ENCODE measurements around the gene MFSD2A. TPM values are rescaled to one million over a fixed set of nuclear protein-coding genes. Genes with fewer than 3 reads are reported as not detected.

The MFSD2A gene
- total RNA-seq, 1 donor from 2014 or later = 56.2 TPM

- Mint-ChIP-seq H3K4me1 (ENCODE audit: low read depth) (no peaks in the 10 kb centered on the region), H3K4me3 (no peak overlapping the region), H3K9me3 (no peaks in the 10 kb centered on the region), H3K27ac (no peak overlapping the region), H3K27me3 (ENCODE audit: insufficient read depth) (peaks cover 3% of the 10 kb centered on the region), H3K36me3 (ENCODE audit: low read depth) (no peaks in the 10 kb centered on the region)
- no peak for DNase-seq (ENCODE audit: low spot score)
- intact Hi-C loops (cut with micrococcal nuclease) = no loop called here
Observed at GRCh38 chr1:39926820-39927219, 28.1 kb upstream of the MFSD2A start.

- no peaks in the 10 kb centered on the region for H3K9me3 Mint-ChIP-seq
- intact Hi-C loops (cut with micrococcal nuclease) = no loop called here
- no peaks in the 10 kb centered on the region for H3K4me1 Mint-ChIP-seq (ENCODE audit: low read depth)
Observed at GRCh38 chr1:39927538-39927937, 27.4 kb upstream of the MFSD2A start.

GRCh38 chr1:39928809-39929587 lies 25.9 kb upstream of the MFSD2A start:
- peaks cover 2% of the 10 kb centered on the region for H3K27me3 Mint-ChIP-seq (ENCODE audit: insufficient read depth)
- no peaks in the 10 kb centered on the region for H3K36me3 Mint-ChIP-seq (ENCODE audit: low read depth)

More at GRCh38 chr1:39927538-39927937, 27.4 kb upstream of the MFSD2A start:
- no peak overlapping the region for H3K4me3 Mint-ChIP-seq
- DNase-seq (ENCODE audit: low spot score) = no peak
- H3K27me3 Mint-ChIP-seq (ENCODE audit: insufficient read depth) = peaks cover 3% of the 10 kb centered on the region
- no peak overlapping the region for H3K27ac Mint-ChIP-seq
- no peaks in the 10 kb centered on the region for H3K36me3 Mint-ChIP-seq (ENCODE audit: low read depth)

GRCh38 chr1:39933956-39934941 lies 20.7 kb upstream of the MFSD2A start:
- intact Hi-C loops (cut with micrococcal nuclease) = no loop called here
- Mint-ChIP-seq H3K27me3 (ENCODE audit: insufficient read depth) (peaks cover 3% of the 10 kb centered on the region), H3K27ac (no peak overlapping the region), H3K36me3 (ENCODE audit: low read depth) (no peaks in the 10 kb centered on the region), H3K9me3 (no peaks in the 10 kb centered on the region), H3K4me3 (no peak overlapping the region), H3K4me1 (ENCODE audit: low read depth) (peaks cover 8% of the 10 kb centered on the region)
- no peak for DNase-seq (ENCODE audit: low spot score)

More at GRCh38 chr1:39928809-39929587, 25.9 kb upstream of the MFSD2A start:
- DNase-seq (ENCODE audit: low spot score) = no peak
- no peak overlapping the region for H3K4me3 Mint-ChIP-seq
- no peaks in the 10 kb centered on the region for H3K4me1 Mint-ChIP-seq (ENCODE audit: low read depth)
- H3K9me3 Mint-ChIP-seq = no peaks in the 10 kb centered on the region
- intact Hi-C loops (cut with micrococcal nuclease) = no loop called here
- no peak overlapping the region for H3K27ac Mint-ChIP-seq

- Mint-ChIP-seq H3K9me3 (no peaks in the 10 kb centered on the region), H3K27me3 (ENCODE audit: insufficient read depth) (peaks cover 3% of the 10 kb centered on the region), H3K36me3 (ENCODE audit: low read depth) (no peaks in the 10 kb centered on the region), H3K4me1 (ENCODE audit: low read depth) (peaks cover 8% of the 10 kb centered on the region), H3K27ac (no peak overlapping the region), H3K4me3 (no peak overlapping the region)
- DNase-seq (ENCODE audit: low spot score) = no peak
- intact Hi-C loops (cut with micrococcal nuclease) = no loop called here
Observed at GRCh38 chr1:39936724-39937491, 18.0 kb upstream of the MFSD2A start.

- intact Hi-C loops (cut with micrococcal nuclease) = no loop called here
- Mint-ChIP-seq H3K4me3 (no peak overlapping the region), H3K9me3 (no peaks in the 10 kb centered on the region), H3K27ac (no peak overlapping the region), H3K36me3 (ENCODE audit: low read depth) (no peaks in the 10 kb centered on the region), H3K27me3 (ENCODE audit: insufficient read depth) (peaks cover 5% of the 10 kb centered on the region), H3K4me1 (ENCODE audit: low read depth) (peaks cover 8% of the 10 kb centered on the region)
- DNase-seq (ENCODE audit: low spot score) = no peak
Observed at GRCh38 chr1:39938856-39939255, 16.1 kb upstream of the MFSD2A start.

GRCh38 chr1:39940253-39940652 lies 14.7 kb upstream of the MFSD2A start:
- Mint-ChIP-seq H3K27ac (no peak overlapping the region), H3K27me3 (ENCODE audit: insufficient read depth) (peaks cover 2% of the 10 kb centered on the region), H3K9me3 (no peaks in the 10 kb centered on the region), H3K4me1 (ENCODE audit: low read depth) (peaks cover 15% of the 10 kb centered on the region), H3K36me3 (ENCODE audit: low read depth) (no peaks in the 10 kb centered on the region), H3K4me3 (no peak overlapping the region)
- no peak for DNase-seq (ENCODE audit: low spot score)
- intact Hi-C loops (cut with micrococcal nuclease) = no loop called here

- H3K36me3 Mint-ChIP-seq (ENCODE audit: low read depth) = no peaks in the 10 kb centered on the region
- H3K9me3 Mint-ChIP-seq = no peaks in the 10 kb centered on the region
- peaks cover 5% of the 10 kb centered on the region for H3K27me3 Mint-ChIP-seq (ENCODE audit: insufficient read depth)
- no peak overlapping the region for H3K4me3 Mint-ChIP-seq
- H3K27ac Mint-ChIP-seq = no peak overlapping the region
- peaks cover 21% of the 10 kb centered on the region for H3K4me1 Mint-ChIP-seq (ENCODE audit: low read depth)
- intact Hi-C loops (cut with micrococcal nuclease) = no loop called here
- no peak for DNase-seq (ENCODE audit: low spot score)
Observed at GRCh38 chr1:39940980-39941871, 13.7 kb upstream of the MFSD2A start.

GRCh38 chr1:39943471-39944290 lies 11.3 kb upstream of the MFSD2A start:
- H3K4me3 Mint-ChIP-seq = no peak overlapping the region
- no peak for DNase-seq (ENCODE audit: low spot score)
- H3K36me3 Mint-ChIP-seq (ENCODE audit: low read depth) = no peaks in the 10 kb centered on the region
- H3K9me3 Mint-ChIP-seq = no peaks in the 10 kb centered on the region
- no peak overlapping the region for H3K27ac Mint-ChIP-seq
- peaks cover 5% of the 10 kb centered on the region for H3K27me3 Mint-ChIP-seq (ENCODE audit: insufficient read depth)
- H3K4me1 Mint-ChIP-seq (ENCODE audit: low read depth) = peaks cover 14% of the 10 kb centered on the region
- intact Hi-C loops (cut with micrococcal nuclease) = no loop called here

GRCh38 chr1:39944410-39945112 lies 10.4 kb upstream of the MFSD2A start:
- Mint-ChIP-seq H3K27ac (peak overlapping the region; percentile 2), H3K4me3 (no peak overlapping the region), H3K4me1 (ENCODE audit: low read depth) (peaks cover 14% of the 10 kb centered on the region), H3K27me3 (ENCODE audit: insufficient read depth) (peaks cover 5% of the 10 kb centered on the region), H3K9me3 (no peaks in the 10 kb centered on the region), H3K36me3 (ENCODE audit: low read depth) (no peaks in the 10 kb centered on the region)
- no peak for DNase-seq (ENCODE audit: low spot score)
- intact Hi-C loops (cut with micrococcal nuclease) = no loop called here

GRCh38 chr1:39946216-39946615 lies 8.7 kb upstream of the MFSD2A start:
- intact Hi-C loops (cut with micrococcal nuclease) = loop anchor here (1.0 kb wide), 1 partner anchor 9 kb away; the partner anchor contains the start of gene MFSD2A
- Mint-ChIP-seq H3K27me3 (ENCODE audit: insufficient read depth) (peaks cover 5% of the 10 kb centered on the region), H3K36me3 (ENCODE audit: low read depth) (no peaks in the 10 kb centered on the region), H3K4me1 (ENCODE audit: low read depth) (peaks cover 26% of the 10 kb centered on the region), H3K4me3 (no peak overlapping the region), H3K27ac (no peak overlapping the region), H3K9me3 (no peaks in the 10 kb centered on the region)
- no peak for DNase-seq (ENCODE audit: low spot score)

Measured in activated T-helper 1 cell treated with anti-CD3 and anti-CD28 coated beads, Interleukin-12 subunit alpha, Interleukin-12 subunit beta, Interleukin-2, Interleukin-4 antibody, amounts not matched to agents 30 ng/mL and 10 ng/mL and 1 ng/mL, durations not matched to agents 14 hours and 24 hours and 36 hours (primary cell).